Progenitor cell of endocrine pancreas (in vitro differentiated cells): ENCODE results near the gene TFDP2. TPM values are rescaled to one million over a fixed set of nuclear protein-coding genes. Genes with fewer than 3 reads are reported as not detected.
"Not testable (repeated sequence)": the region's sequence is repeated elsewhere in the genome, so short reads cannot be mapped to it uniquely, and the experiment has no call there.

ENCODE experiments used
- DNase-seq: peaks from one replicate; pipeline ENCODE4 v3.0.0; 2021; ENCODE audit warnings: low spot score; ENCODE audit not compliant: unreplicated experiment
- H3K27ac Mint-ChIP-seq: 2 replicates; pipeline ENCODE4 v1.8.0; 2021; ENCODE audit warnings: mild to moderate bottlenecking, moderate library complexity, mixed read lengths
- H3K27me3 Mint-ChIP-seq: 2 replicates; pipeline ENCODE4 v1.8.0; 2021; ENCODE audit warnings: mixed read lengths
- H3K36me3 Mint-ChIP-seq: 2 replicates; pipeline ENCODE4 v1.8.0; 2022; ENCODE audit warnings: mixed read lengths; ENCODE audit not compliant: insufficient read depth
- H3K4me1 Mint-ChIP-seq: 2 replicates; pipeline ENCODE4 v1.8.0; 2021; ENCODE audit warnings: low read depth, mixed read lengths
- H3K4me3 Mint-ChIP-seq: 2 replicates; pipeline ENCODE4 v1.8.0; 2021; ENCODE audit warnings: low read depth, mild to moderate bottlenecking, moderate library complexity, mixed read lengths
- H3K9me3 Mint-ChIP-seq: 2 replicates; pipeline ENCODE4 v1.8.0; 2021; ENCODE audit warnings: low read depth, mixed read lengths
- total RNA-seq: library from RNA; stranded (reverse); gene quantifications from 2 replicates; pipeline ENCODE4 v1.2.1, GENCODE V29; 2021
- TF ChIP-seq, protein P1 (sequence below): fragments of 200-600 bp; sonication (generic); IDR thresholded peaks from one replicate; pipeline ENCODE4 v1.5.0; 2021; ENCODE audit warnings: antibody characterized with exemption, mild to moderate bottlenecking; ENCODE audit not compliant: unreplicated experiment

The TFDP2 gene
- total RNA-seq, 1 donor from 2014 or later: 94.4 TPM

DNA sequence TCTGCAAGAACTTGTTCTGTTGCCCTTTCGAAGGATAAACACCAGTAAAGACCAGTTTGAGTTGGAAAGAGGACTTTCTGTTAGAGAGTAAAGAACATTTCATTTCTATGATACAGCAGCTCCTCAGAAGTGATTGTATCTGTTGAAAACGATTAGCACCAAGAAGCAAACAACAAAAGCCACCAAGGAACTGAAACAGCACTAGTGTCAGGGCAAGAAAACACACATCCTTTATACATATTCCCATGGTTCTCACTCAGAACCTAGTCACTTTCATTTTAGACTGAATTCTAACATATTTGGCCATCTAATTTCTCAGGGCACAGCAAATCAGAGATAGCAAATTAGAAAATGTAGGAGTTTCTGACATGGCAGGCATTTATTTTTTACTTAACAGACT is 156.8 kb downstream of the TFDP2 start:
- TF ChIP-seq, protein P1, sequence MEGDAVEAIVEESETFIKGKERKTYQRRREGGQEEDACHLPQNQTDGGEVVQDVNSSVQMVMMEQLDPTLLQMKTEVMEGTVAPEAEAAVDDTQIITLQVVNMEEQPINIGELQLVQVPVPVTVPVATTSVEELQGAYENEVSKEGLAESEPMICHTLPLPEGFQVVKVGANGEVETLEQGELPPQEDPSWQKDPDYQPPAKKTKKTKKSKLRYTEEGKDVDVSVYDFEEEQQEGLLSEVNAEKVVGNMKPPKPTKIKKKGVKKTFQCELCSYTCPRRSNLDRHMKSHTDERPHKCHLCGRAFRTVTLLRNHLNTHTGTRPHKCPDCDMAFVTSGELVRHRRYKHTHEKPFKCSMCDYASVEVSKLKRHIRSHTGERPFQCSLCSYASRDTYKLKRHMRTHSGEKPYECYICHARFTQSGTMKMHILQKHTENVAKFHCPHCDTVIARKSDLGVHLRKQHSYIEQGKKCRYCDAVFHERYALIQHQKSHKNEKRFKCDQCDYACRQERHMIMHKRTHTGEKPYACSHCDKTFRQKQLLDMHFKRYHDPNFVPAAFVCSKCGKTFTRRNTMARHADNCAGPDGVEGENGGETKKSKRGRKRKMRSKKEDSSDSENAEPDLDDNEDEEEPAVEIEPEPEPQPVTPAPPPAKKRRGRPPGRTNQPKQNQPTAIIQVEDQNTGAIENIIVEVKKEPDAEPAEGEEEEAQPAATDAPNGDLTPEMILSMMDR: no peak
- no peaks in the 10 kb centered on the region for H3K9me3 Mint-ChIP-seq
- H3K27ac Mint-ChIP-seq: no peak overlapping the region
- peaks cover 3% of the 10 kb centered on the region for H3K36me3 Mint-ChIP-seq
- no peaks in the 10 kb centered on the region for H3K4me1 Mint-ChIP-seq
- no peaks in the 10 kb centered on the region for H3K27me3 Mint-ChIP-seq
- no peak for DNase-seq
- H3K4me3 Mint-ChIP-seq: no peak overlapping the region

DNA sequence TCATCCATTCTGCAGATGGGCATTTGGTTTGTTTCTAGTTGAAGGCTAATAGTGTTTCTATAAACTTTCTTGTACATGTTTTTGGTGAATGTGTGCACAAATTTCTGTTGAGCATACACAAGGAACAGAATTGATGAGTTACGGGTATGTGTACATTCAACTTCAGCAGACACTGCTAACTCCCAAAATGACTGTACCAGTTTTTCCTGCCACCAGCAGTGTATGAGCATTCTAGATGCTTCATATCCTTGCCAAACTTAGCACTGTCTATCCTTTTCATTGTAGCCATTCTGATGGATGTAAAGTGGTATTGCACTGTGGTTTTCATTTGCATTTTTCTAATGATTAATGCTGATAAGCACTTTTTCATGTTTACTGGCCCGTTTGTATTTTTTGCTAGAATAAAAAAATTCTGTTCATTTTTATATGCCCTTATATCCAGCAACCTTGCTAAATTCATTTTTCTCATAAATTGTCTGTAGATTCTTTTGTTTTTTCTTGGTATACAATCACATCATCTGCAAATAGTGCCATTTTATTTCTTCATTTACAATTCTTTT is 162.7 kb downstream of the TFDP2 start:
- Mint-ChIP-seq H3K4me3 (no peak overlapping the region), H3K27ac (no peak overlapping the region), H3K27me3 (no peaks in the 10 kb centered on the region), H3K36me3 (peaks cover 10% of the 10 kb centered on the region), H3K9me3 (no peaks in the 10 kb centered on the region), H3K4me1 (no peaks in the 10 kb centered on the region)
- TF ChIP-seq, protein P1: no peak
- DNase-seq: no peak

DNA sequence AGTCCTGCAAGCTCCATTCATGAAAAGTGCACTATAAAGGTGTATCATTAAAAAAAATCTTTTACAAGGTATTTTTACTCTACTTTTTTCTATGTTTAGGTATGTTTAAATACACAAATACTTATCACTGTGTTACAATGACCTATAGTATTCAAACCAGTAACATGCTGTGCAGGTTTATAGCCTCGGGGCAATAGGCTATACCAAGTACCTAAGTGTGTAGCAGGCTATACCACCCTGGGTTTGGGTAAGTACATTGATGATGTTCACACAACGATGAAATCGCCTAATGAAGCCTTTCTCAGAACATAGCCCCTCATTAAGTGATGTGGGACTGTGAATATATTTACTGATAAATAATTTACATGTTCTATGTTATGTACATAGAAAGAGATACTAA is 168.3 kb downstream of the TFDP2 start:
- TF ChIP-seq, protein P1: no peak
- no peak for DNase-seq
- Mint-ChIP-seq H3K36me3 (peaks cover 23% of the 10 kb centered on the region), H3K4me1 (no peaks in the 10 kb centered on the region), H3K27ac (no peak overlapping the region), H3K9me3 (no peaks in the 10 kb centered on the region), H3K27me3 (no peaks in the 10 kb centered on the region), H3K4me3 (no peak overlapping the region)

DNA sequence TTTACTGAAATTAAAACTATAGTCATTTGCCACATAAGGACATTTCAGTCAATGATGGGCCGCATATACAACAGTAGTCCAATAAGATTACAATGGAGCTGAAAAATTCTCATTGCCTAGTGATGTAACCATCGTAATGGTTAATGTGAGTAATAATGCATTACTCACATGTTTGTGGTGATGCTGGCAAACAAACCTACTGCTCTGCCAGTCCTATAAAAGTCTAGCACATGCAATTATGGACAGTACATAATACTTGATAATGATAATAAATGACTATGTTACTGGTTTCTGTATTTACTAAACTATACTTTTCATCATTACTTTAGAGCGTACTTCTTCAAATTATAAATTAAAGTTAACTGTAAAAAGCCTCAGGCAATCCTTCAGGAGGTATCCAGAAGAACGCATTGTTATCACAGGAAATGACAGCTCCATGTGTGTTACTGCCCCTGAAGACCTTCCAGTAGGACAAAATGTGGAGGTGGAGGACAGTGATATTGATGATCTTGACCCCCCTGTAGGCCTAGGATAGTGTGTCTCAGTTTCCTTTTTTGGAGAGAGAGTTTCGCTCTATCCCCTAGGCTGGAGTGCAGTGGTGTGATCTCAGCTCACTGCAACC is 170.2 kb downstream of the TFDP2 start:
- Mint-ChIP-seq H3K4me3 (no peak overlapping the region), H3K9me3 (no peaks in the 10 kb centered on the region), H3K36me3 (peaks cover 21% of the 10 kb centered on the region), H3K27me3 (no peaks in the 10 kb centered on the region), H3K4me1 (no peaks in the 10 kb centered on the region), H3K27ac (no peak overlapping the region)
- no peak for DNase-seq
- TF ChIP-seq, protein P1: no peak

DNA sequence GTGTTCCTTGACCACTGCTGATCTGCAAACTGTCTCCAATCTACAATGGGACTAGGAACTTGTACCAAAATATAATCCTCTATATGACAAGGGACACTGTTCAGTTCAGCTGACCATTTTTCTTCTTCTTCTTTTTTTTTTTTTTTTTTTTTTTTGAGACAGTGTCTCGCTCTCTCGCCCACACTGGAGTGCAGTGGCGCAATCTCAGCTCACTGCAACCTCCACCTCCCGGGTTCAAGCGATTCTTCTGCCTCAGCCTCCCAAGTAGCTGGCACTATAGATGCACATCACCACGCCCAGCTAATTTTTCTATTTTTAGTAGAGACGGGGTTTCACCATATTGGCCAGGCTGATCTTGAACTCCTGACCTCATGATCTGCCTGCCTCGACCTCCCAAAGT is 174.6 kb downstream of the TFDP2 start:
- H3K4me3 Mint-ChIP-seq, H3K27ac Mint-ChIP-seq, H3K4me1 Mint-ChIP-seq, H3K9me3 Mint-ChIP-seq, H3K27me3 Mint-ChIP-seq, DNase-seq: not testable (repeated sequence)
- peaks cover 30% of the 10 kb centered on the region for H3K36me3 Mint-ChIP-seq

DNA sequence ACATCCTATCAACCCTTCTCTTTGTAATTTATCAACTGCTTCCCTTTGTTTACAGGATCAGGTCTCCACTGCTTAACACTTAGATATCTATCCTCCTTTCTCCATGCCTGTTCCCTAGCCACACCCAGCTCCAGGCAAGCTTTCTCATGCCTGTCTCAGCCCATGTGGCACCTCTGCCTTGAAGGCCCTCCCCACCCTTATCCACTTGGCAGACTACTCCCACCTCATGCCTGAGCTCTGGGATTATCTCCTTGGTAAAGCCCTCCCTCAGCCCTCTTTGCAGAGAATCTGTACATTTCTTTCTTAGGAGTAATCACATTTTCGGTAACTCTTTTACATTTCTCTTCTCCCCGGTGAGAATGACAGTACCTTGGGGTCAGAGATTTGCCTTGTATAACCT is 176.9 kb downstream of the TFDP2 start:
- Mint-ChIP-seq H3K36me3 (peaks cover 35% of the 10 kb centered on the region), H3K27me3 (no peaks in the 10 kb centered on the region), H3K27ac (no peak overlapping the region), H3K4me3 (no peak overlapping the region), H3K9me3 (no peaks in the 10 kb centered on the region), H3K4me1 (no peaks in the 10 kb centered on the region)
- TF ChIP-seq, protein P1: no peak
- DNase-seq: no peak
